C4-2B (cell line): ENCODE data around the gene SLC4A4.

Experiments used
- CTCF ChIP-seq: fragments of 450-650 bp; conservative IDR thresholded peaks from 2 replicates; pipeline ENCODE4 v1.5.1; 2017; ENCODE audit warnings: mild to moderate bottlenecking
- ZFX ChIP-seq: fragments of 450-650 bp; IDR thresholded peaks from 2 replicates; pipeline ENCODE4 v1.6.1; 2017

GRCh38 chr4:71550220-71551165 lies 211.7 kb downstream of the SLC4A4 start:
- TF ChIP-seq CTCF: no peak
- TF ChIP-seq ZFX: no peak
